HepG2 (cell line): ENCODE results near the gene TOM1L2. TPM values are rescaled to one million over a fixed set of nuclear protein-coding genes. Genes with fewer than 3 reads are reported as not detected.

Source experiments
- CBX1 ChIP-seq: IDR thresholded peaks from one replicate; pipeline ENCODE4 v1.6.1; 2016; ENCODE audit warnings: antibody characterized with exemption, low read depth
- DDIT3 ChIP-seq: sonication (generic); formaldehyde crosslinking; IDR thresholded peaks from 2 replicates; pipeline ENCODE4 v1.4.0; 2020; ENCODE audit warnings: mild to moderate bottlenecking, missing genetic modification reagents
- FOXO4 ChIP-seq: sonication (generic); formaldehyde crosslinking; conservative IDR thresholded peaks from 2 replicates; pipeline ENCODE4 v1.8.1; 2023; ENCODE audit warnings: missing genetic modification reagents
- FOXP1 ChIP-seq, 2 experiments: fragments of 450-650 bp in 1 of 2; IDR thresholded peaks; 2 replicates each; pipeline ENCODE4 v1.6.1; 2017 to 2018; ENCODE audit warnings: antibody characterized with exemption in 1 of 2
- HMGA1 ChIP-seq: sonication (generic); formaldehyde crosslinking; conservative IDR thresholded peaks from 2 replicates; pipeline ENCODE4 v1.4.0; 2020; ENCODE audit warnings: missing genetic modification reagents
- HNF4G ChIP-seq, 2 experiments: sonication (generic) in 1 of 2; formaldehyde crosslinking in 1 of 2; IDR thresholded peaks; 2 replicates each; pipeline versions ENCODE4 v1.4.0 to v1.6.1; 2011 to 2020; ENCODE audit warnings: borderline replicate concordance in 2 of 2, low read depth in 2 of 2, mild to moderate bottlenecking in 2 of 2, low read length in 1 of 2, missing genetic modification reagents in 1 of 2, moderate library complexity in 1 of 2
- MLX ChIP-seq: IDR thresholded peaks from 2 replicates; pipeline ENCODE4 v1.6.1; 2016
- MTF1 ChIP-seq: sonication (generic); formaldehyde crosslinking; IDR thresholded peaks from 2 replicates; pipeline ENCODE4 v1.5.0; 2020; ENCODE audit warnings: missing genetic modification reagents
- MXD4 ChIP-seq: IDR thresholded peaks from 2 replicates; pipeline ENCODE4 v1.6.1; 2016; ENCODE audit warnings: mild to moderate bottlenecking, missing biosample characterization, missing genetic modification reagents
- PATZ1 ChIP-seq: sonication (generic); formaldehyde crosslinking; IDR thresholded peaks from 2 replicates; pipeline ENCODE4 v1.4.0; 2020; ENCODE audit warnings: missing genetic modification reagents
- RELA ChIP-seq: sonication (generic); formaldehyde crosslinking; IDR thresholded peaks from 2 replicates; pipeline ENCODE4 v1.4.0; 2020; ENCODE audit warnings: missing genetic modification reagents
- SOX6 ChIP-seq, 2 experiments: fragments of 450-650 bp in 1 of 2; sonication (generic) in 1 of 2; formaldehyde crosslinking in 1 of 2; IDR thresholded peaks; 2 replicates each; pipeline versions ENCODE4 v1.4.0 to v1.6.1; 2017 to 2020; ENCODE audit warnings: antibody characterized with exemption in 1 of 2, mild to moderate bottlenecking in 1 of 2, missing genetic modification reagents in 1 of 2
- TCF7L2 ChIP-seq: IDR thresholded peaks from 2 replicates; pipeline ENCODE4 v1.6.1; 2011; ENCODE audit warnings: mild to moderate bottlenecking, low read depth, low read length, moderate library complexity
- TEAD3 ChIP-seq: optimal IDR thresholded peaks from 2 replicates; pipeline ENCODE3; 2016; ENCODE audit warnings: borderline replicate concordance
- TP53 ChIP-seq: sonication (generic); formaldehyde crosslinking; conservative IDR thresholded peaks from 2 replicates; pipeline ENCODE4 v1.4.0; 2020; ENCODE audit warnings: missing genetic modification reagents
- ZC3H4 ChIP-seq: sonication (generic); formaldehyde crosslinking; IDR thresholded peaks from 2 replicates; pipeline ENCODE4 v1.4.0; 2020; ENCODE audit warnings: missing genetic modification reagents, borderline replicate concordance
- ZFP82 ChIP-seq: sonication (generic); formaldehyde crosslinking; IDR thresholded peaks from 2 replicates; pipeline ENCODE4 v1.5.1; 2020; ENCODE audit warnings: mild to moderate bottlenecking, missing genetic modification reagents, borderline replicate concordance
- ZNF20 ChIP-seq: sonication (generic); formaldehyde crosslinking; IDR thresholded peaks from 2 replicates; pipeline ENCODE4 v1.4.0; 2020; ENCODE audit warnings: mild to moderate bottlenecking, moderate library complexity, missing genetic modification reagents
- ZNF263 ChIP-seq: sonication (generic); formaldehyde crosslinking; IDR thresholded peaks from 2 replicates; pipeline ENCODE4 v1.4.0; 2020; ENCODE audit warnings: missing genetic modification reagents
- ZNF431 ChIP-seq: sonication (generic); formaldehyde crosslinking; IDR thresholded peaks from 2 replicates; pipeline ENCODE4 v1.9.0; 2022; ENCODE audit warnings: missing genetic modification reagents, low read depth, mild to moderate bottlenecking, borderline replicate concordance
- ZNF639 ChIP-seq: conservative IDR thresholded peaks from 2 replicates; pipeline ENCODE4 v1.6.1; 2018; ENCODE audit warnings: missing genetic modification reagents
- ZNF652 ChIP-seq: IDR thresholded peaks from 2 replicates; pipeline ENCODE4 v1.6.1; 2016; ENCODE audit warnings: low read depth, borderline replicate concordance
- ZNF841 ChIP-seq: sonication (generic); formaldehyde crosslinking; IDR thresholded peaks from 2 replicates; pipeline ENCODE4 v1.8.1; 2023; ENCODE audit warnings: missing genetic modification reagents, borderline replicate concordance
- polyA plus RNA-seq, 8 experiments: library from polyadenylated mRNA; depleted of rRNA in 3 of 8; stranded (reverse) in 7 of 8; unstranded in 1 of 8; fragments of >200 nt; fragmentation: Illumina TruSeq in 4 of 8; extraction: Trizol in 4 of 8; gene quantifications; 2 replicates each; pipeline versions ENCODE4 v1.2.1 to v1.2.3, GENCODE V29; 2011 to 2016; ENCODE audit warnings: low read depth in 4 of 8, missing spikeins in 1 of 8, mixed read lengths in 1 of 8; ENCODE audit not compliant: insufficient read depth in 1 of 8
- total RNA-seq, 5 experiments: library from RNA; depleted of rRNA; stranded (reverse); fragments of >200 nt; fragmentation: Illumina TruSeq; extraction: Trizol; gene quantifications; 2 replicates each; pipeline ENCODE4 v1.2.3, GENCODE V29; 2016; ENCODE audit warnings: low read depth in 1 of 5

Gene TOM1L2
- total and polyA plus RNA-seq, 2 of the 13 experiments (the other 11 are each of a cell fraction or from before 2014, with no cell fraction given), result 4.7 to 7.4 TPM

- no peak for TF ChIP-seq HNF4G (IDR thresholded peaks at IDR 0.05; ENCODE audit: borderline replicate concordance, low read depth, low read length)
- TF ChIP-seq HNF4G (CRISPR knock-in tag; IDR thresholded peaks at IDR 0.05; ENCODE audit: borderline replicate concordance, low read depth), result no peak
- TF ChIP-seq ZNF20 (CRISPR knock-in tag), result no peak
- no peak for TF ChIP-seq HMGA1 (CRISPR knock-in tag)
- no peak for TF ChIP-seq MLX (CRISPR knock-in tag)
- TF ChIP-seq ZNF639 (CRISPR knock-in tag), result no peak
- TF ChIP-seq MXD4, result no peak
- TF ChIP-seq ZNF263 (CRISPR knock-in tag), result no peak
- TF ChIP-seq ZNF652 (CRISPR knock-in tag), result peak; percentile 29
- no peak for TF ChIP-seq DDIT3
- TF ChIP-seq CBX1, result no peak
- TF ChIP-seq TCF7L2, result no peak
- TF ChIP-seq MTF1, result no peak
- no peak for TF ChIP-seq FOXO4 (CRISPR knock-in tag)
- TF ChIP-seq FOXP1 (IDR thresholded peaks at IDR 0.05), result no peak
- TF ChIP-seq FOXP1 (CRISPR knock-in tag; IDR thresholded peaks at IDR 0.05), result no peak
- TF ChIP-seq ZFP82 (CRISPR knock-in tag), result no peak
- peak; percentile 32; the same call in 1 of the 2 replicates for TF ChIP-seq PATZ1 (CRISPR knock-in tag)
- no peak for TF ChIP-seq ZNF431
- no peak for TF ChIP-seq TEAD3 (CRISPR knock-in tag)
- no peak for TF ChIP-seq ZNF841 (CRISPR knock-in tag)
- no peak for TF ChIP-seq TP53 (CRISPR knock-in tag)
- TF ChIP-seq SOX6 (IDR thresholded peaks at IDR 0.05), result no peak
- TF ChIP-seq SOX6 (CRISPR knock-in tag; IDR thresholded peaks at IDR 0.05), result peak; percentile 29; the same call in 1 of the 2 replicates
- no peak for TF ChIP-seq ZC3H4
- no peak for TF ChIP-seq RELA (CRISPR knock-in tag)
These were observed 147.2 kb downstream of the TOM1L2 start (continued) for GRCh38 chr17:17824783-17825614.
